KMS-11 (cell line): ENCODE measurements around the gene XDH.

Source experiments
- H2AFZ ChIP-seq: fragments of 200-600 bp; sonication (generic); 2 replicates; pipeline ENCODE4 v1.6.1; 2016; ENCODE audit warnings: antibody characterized with exemption, mixed run types, low read depth
- H3K27ac ChIP-seq: fragments of 200-600 bp; sonication (generic); 2 replicates; pipeline ENCODE4 v1.6.1; 2016; ENCODE audit warnings: mild to moderate bottlenecking, mixed run types
- H3K27me3 ChIP-seq: fragments of 200-600 bp; sonication (generic); 2 replicates; pipeline ENCODE4 v1.6.1; 2017; ENCODE audit warnings: mild to moderate bottlenecking, low read depth, mixed run types, moderate library complexity; ENCODE audit not compliant: insufficient read depth
- H3K36me3 ChIP-seq: fragments of 200-600 bp; sonication (generic); 2 replicates; pipeline ENCODE4 v1.6.1; 2017; ENCODE audit warnings: mild to moderate bottlenecking, mixed run types; ENCODE audit not compliant: insufficient read depth
- H3K4me1 ChIP-seq: fragments of 200-600 bp; sonication (generic); 2 replicates; pipeline ENCODE4 v1.6.1; 2016; ENCODE audit warnings: mild to moderate bottlenecking, low read depth, mixed run types; ENCODE audit not compliant: poor library complexity, severe bottlenecking
- H3K4me2 ChIP-seq: fragments of 200-600 bp; sonication (generic); 2 replicates; pipeline ENCODE4 v1.7.0; 2016; ENCODE audit warnings: mild to moderate bottlenecking, mixed run types
- H3K4me3 ChIP-seq: fragments of 200-600 bp; sonication (generic); IDR thresholded peaks from 2 replicates; pipeline ENCODE4 v1.6.1; 2017; ENCODE audit warnings: low read depth, low read length, mixed read lengths; ENCODE audit not compliant: insufficient read depth
- H3K79me2 ChIP-seq: fragments of 200-600 bp; sonication (generic); 2 replicates; pipeline ENCODE4 v1.6.1; 2016; ENCODE audit warnings: low read depth, mixed run types; ENCODE audit not compliant: insufficient read depth
- H3K9ac ChIP-seq: fragments of 200-600 bp; sonication (generic); 2 replicates; pipeline ENCODE4 v1.6.1; 2016; ENCODE audit warnings: mild to moderate bottlenecking, mixed run types
- H4K20me1 ChIP-seq: fragments of 200-600 bp; sonication (generic); 2 replicates; pipeline ENCODE4 v1.6.1; 2016; ENCODE audit warnings: mild to moderate bottlenecking, mixed run types; ENCODE audit not compliant: insufficient read depth
- CTCF ChIP-seq: fragments of 200-600 bp; sonication (generic); conservative IDR thresholded peaks from 2 replicates; pipeline ENCODE4 v1.6.1; 2017; ENCODE audit warnings: low read depth, mild to moderate bottlenecking, antibody characterized with exemption, low read length, moderate library complexity, mixed read lengths

The XDH gene

GRCh38 chr2:31304816-31305215 lies 109.7 kb downstream of the XDH start:
- H3K36me3 ChIP-seq = no peaks in the 10 kb centered on the region
- no peak overlapping the region for H3K4me2 ChIP-seq
- H3K9ac ChIP-seq = no peak overlapping the region
- H3K4me3 ChIP-seq = no peak overlapping the region
- no peaks in the 10 kb centered on the region for H3K27me3 ChIP-seq
- H4K20me1 ChIP-seq = no peaks in the 10 kb centered on the region
- no peaks in the 10 kb centered on the region for H3K79me2 ChIP-seq
- no peak for TF ChIP-seq CTCF
- no peaks in the 10 kb centered on the region for H3K4me1 ChIP-seq
- H3K27ac ChIP-seq = no peak overlapping the region
- H2AFZ ChIP-seq = no peak overlapping the region

- H3K4me3 ChIP-seq = no peak overlapping the region
- no peak for TF ChIP-seq CTCF
- no peak overlapping the region for H3K9ac ChIP-seq
- H3K27me3 ChIP-seq = no peaks in the 10 kb centered on the region
- H3K36me3 ChIP-seq = no peaks in the 10 kb centered on the region
- H3K27ac ChIP-seq = no peak overlapping the region
- H3K4me2 ChIP-seq = no peak overlapping the region
- H4K20me1 ChIP-seq = no peaks in the 10 kb centered on the region
- H3K4me1 ChIP-seq = no peaks in the 10 kb centered on the region
- H2AFZ ChIP-seq = no peak overlapping the region
- H3K79me2 ChIP-seq = no peaks in the 10 kb centered on the region
These were observed 111.5 kb downstream of the XDH start for GRCh38 chr2:31302940-31303563.

- Histone ChIP-seq H3K79me2 (no peaks in the 10 kb centered on the region), H3K9ac (no peak overlapping the region), H3K4me2 (no peak overlapping the region), H3K36me3 (no peaks in the 10 kb centered on the region), H2AFZ (no peak overlapping the region), H3K27me3 (no peaks in the 10 kb centered on the region), H3K4me1 (no peaks in the 10 kb centered on the region), H3K27ac (no peak overlapping the region), H4K20me1 (no peaks in the 10 kb centered on the region), H3K4me3 (no peak overlapping the region)
- no peak for TF ChIP-seq CTCF
These were observed 114.2 kb downstream of the XDH start for GRCh38 chr2:31300309-31300708.

- H3K4me3 ChIP-seq = no peak overlapping the region
- H3K27ac ChIP-seq = no peak overlapping the region
- H3K9ac ChIP-seq = no peak overlapping the region
- TF ChIP-seq CTCF = no peak
- H2AFZ ChIP-seq = no peak overlapping the region
- no peaks in the 10 kb centered on the region for H3K4me1 ChIP-seq
- no peaks in the 10 kb centered on the region for H3K27me3 ChIP-seq
- no peaks in the 10 kb centered on the region for H4K20me1 ChIP-seq
- H3K36me3 ChIP-seq = no peaks in the 10 kb centered on the region
- H3K79me2 ChIP-seq = no peaks in the 10 kb centered on the region
- no peak overlapping the region for H3K4me2 ChIP-seq
These were observed 115.0 kb downstream of the XDH start for GRCh38 chr2:31299547-31299946.
